Measurements from ENCODE around the gene ANAPC4.

Gene ANAPC4

GRCh38 chr4:25433966-25434827 lies 57.1 kb downstream of the ANAPC4 start:
- DNase-seq = no peak

- no peak for DNase-seq
Observed at GRCh38 chr4:25437926-25438325, 60.9 kb downstream of the ANAPC4 start.

GRCh38 chr4:25439918-25440477 lies 62.9 kb downstream of the ANAPC4 start:
- peak in 2 of 4 experiments; percentile 1 to 3 for DNase-seq

GRCh38 chr4:25440478-25441030 lies 63.5 kb downstream of the ANAPC4 start:
- no peak for DNase-seq

GRCh38 chr4:25441519-25442117 lies 64.6 kb downstream of the ANAPC4 start:
- no peak for DNase-seq

GRCh38 chr4:25442863-25443307 lies 65.8 kb downstream of the ANAPC4 start:
- DNase-seq = no peak

GRCh38 chr4:25443851-25444250 lies 66.8 kb downstream of the ANAPC4 start:
- no peak for DNase-seq

GRCh38 chr4:25446611-25447010 lies 69.5 kb downstream of the ANAPC4 start:
- DNase-seq = no peak

- DNase-seq = no peak
Observed at GRCh38 chr4:25448379-25449109, 71.5 kb downstream of the ANAPC4 start.

- no peak for DNase-seq
Observed at GRCh38 chr4:25449270-25449669, 72.2 kb downstream of the ANAPC4 start.

- DNase-seq = no peak
Observed at GRCh38 chr4:25449688-25450087, 72.6 kb downstream of the ANAPC4 start.

- no peak for DNase-seq
Observed at GRCh38 chr4:25450491-25450901, 73.4 kb downstream of the ANAPC4 start.

GRCh38 chr4:25451676-25452075 lies 74.6 kb downstream of the ANAPC4 start:
- DNase-seq = no peak

- DNase-seq = no peak
Observed at GRCh38 chr4:25452081-25452480, 75.0 kb downstream of the ANAPC4 start.

GRCh38 chr4:25454476-25454875 lies 77.4 kb downstream of the ANAPC4 start:
- no peak for DNase-seq

GRCh38 chr4:25457053-25457715 lies 80.1 kb downstream of the ANAPC4 start:
- no peak for DNase-seq

- DNase-seq = no peak
Observed at GRCh38 chr4:25466966-25467697, 90.1 kb downstream of the ANAPC4 start.

- no peak for DNase-seq
Observed at GRCh38 chr4:25467843-25468242, 90.8 kb downstream of the ANAPC4 start.

Measured in activated CD4-positive, CD25-positive, alpha-beta regulatory T cell (primary cell).